HG02970 (cell line): ENCODE data around the gene TTLL7.

Source experiments
- ATAC-seq: cut with Tn5 transposase; IDR thresholded peaks from one replicate; pipeline ENCODE4 v1.9.1; 2021; ENCODE audit warnings: mild to moderate bottlenecking, moderate library complexity, moderate number of reproducible peaks; ENCODE audit not compliant: unreplicated experiment, low FRiP score

Gene TTLL7

DNA sequence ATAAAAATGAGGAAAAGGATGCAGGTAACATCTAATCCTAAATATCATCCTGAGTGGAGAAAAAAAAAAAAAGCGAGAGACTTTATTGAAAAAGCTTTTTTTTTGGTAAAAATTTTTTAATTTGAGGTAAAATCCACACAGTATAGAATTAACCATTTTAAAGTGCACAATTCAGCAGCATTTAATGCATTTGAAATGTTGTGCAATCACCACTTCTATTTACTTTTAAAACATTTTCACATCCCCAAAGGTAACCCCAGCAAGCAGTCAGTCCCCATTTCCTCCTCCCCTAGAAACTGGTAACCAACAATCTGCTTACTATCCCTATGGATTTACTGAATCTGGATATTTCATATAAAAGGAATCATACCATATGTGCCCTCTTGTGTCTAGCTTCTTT is 166.7 kb downstream of the TTLL7 start:
- ATAC-seq: no peak

DNA sequence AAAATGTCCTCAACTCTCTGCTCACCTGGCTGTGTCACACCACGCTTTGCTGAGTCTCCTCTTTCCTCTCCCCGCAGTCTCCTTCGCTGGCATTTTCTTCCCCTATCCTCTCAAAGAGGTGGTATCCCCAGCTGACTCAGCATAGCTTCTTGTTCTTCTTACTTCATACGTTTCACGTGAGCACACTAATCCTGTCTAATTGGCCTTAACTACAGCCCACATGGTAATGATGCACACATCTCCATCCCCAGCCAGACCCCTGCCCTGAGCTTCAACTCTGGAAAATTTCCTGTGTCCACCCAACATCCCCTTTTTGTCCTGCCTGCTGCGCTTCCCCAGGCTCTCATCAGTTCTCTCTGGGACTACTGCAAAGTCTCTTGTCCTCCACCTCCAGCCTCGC is 169.8 kb downstream of the TTLL7 start:
- ATAC-seq: no peak

DNA sequence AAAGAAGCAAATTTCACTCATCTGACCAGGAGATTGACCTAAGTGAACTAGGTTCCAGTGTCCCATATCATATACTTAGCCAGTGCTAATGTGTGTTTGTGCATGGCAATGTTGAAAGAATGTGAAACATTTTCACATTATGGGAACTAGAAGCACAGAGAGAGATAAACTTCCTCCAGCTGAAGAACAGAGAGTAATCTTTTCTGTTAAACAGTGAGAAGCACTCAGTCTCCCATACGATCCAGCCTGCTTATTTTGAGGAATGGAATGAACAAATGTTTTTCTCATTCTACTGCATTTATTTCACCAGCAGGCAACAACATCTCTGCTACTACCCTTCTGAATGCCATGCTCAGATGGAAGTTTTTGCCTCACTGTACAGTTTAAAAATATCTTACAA is 170.5 kb downstream of the TTLL7 start:
- no peak for ATAC-seq

DNA sequence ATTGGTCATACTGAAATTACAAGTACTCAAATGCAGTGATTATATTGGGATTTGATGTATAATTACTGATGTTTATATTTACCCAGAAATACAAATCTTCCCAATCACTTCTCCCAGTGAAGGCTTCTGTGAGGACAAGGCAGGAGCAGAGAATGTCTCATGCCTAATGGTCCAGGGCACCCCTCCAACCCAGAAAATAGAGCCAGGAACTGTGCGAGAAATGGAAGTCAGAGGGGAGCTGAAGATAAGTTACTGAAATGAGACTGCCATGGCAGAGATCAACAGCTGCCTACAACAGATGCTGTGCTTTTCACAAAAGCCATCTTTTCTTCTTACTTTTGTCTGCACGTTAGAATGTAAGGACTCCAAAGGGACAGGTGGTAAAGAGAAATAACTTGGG is 171.2 kb downstream of the TTLL7 start:
- ATAC-seq: no peak

DNA sequence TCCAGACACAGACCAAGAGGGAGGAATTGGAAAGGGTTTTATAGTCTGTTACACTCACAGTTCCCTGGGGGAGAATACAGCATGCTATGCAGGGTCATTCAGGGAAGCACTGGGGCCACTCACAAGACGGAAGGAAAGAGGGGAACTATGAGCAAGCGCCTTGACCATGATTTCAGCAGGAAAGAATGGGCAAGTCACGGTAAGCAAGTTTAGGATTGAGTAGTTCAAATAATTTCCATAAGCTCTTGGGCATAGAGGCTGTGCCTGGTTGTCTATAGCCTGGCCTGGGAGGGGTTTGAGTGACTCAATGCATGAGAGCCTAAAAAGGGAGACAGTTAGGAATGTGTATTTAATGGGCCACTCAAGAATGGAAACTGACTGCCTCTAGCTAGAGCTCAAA is 176.7 kb downstream of the TTLL7 start:
- ATAC-seq: no peak

DNA sequence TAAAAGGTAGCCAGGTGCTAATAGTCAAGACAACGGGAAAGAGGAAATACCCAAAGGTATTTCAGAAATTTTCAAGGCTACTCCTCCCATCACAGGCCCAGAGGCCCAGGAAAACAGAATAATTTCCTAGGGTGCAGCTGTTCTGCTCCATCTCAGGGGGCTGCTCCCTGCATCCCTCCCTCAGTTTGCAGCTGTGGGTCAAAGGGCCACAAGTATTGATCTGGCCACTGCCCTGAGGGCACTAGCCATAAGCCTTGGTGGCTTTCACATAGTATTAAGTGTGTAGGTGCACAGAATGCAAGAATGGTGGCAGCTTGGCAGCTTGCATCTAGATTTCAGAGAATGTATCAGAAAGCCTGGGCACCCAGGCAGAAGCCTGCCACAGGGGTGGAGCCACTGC is 179.5 kb downstream of the TTLL7 start:
- ATAC-seq: no peak

DNA sequence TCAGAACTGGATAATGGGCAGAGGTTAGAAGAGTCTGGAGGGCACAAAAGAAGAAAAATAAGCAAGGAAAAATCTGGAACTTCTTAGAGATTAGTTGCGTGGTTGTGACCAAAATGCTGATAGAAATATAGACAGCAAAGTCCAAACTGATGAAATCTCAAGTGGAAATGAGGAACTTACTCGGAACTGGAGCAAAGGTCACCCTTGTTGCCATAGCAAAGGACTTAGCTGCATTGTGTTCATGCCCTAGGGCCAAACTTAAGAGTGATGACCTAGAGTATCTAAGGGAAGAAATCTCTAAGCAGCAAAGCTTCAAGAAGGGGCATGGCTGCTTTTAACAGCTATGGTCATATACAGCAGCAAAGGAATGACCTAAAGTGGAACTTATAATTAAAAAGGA is 180.0 kb downstream of the TTLL7 start:
- no peak for ATAC-seq

DNA sequence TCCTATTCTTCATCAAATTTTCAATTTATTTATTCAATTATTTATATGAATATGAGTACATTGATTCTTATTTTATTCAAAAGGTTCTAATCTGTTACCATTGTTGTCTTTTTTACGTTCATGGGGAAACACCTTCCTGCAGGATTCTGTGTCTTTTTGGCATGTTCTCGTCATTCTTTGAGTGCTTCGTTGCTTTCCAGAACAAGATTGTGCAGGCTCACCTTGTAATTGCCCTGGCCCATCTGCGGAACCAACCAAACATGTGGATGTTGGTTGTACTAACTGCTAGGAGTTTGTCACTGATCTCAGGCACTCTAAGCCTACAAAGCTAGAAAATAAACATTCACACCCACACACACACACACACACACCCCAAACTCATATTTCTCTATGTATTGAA is 182.1 kb downstream of the TTLL7 start:
- no peak for ATAC-seq

DNA sequence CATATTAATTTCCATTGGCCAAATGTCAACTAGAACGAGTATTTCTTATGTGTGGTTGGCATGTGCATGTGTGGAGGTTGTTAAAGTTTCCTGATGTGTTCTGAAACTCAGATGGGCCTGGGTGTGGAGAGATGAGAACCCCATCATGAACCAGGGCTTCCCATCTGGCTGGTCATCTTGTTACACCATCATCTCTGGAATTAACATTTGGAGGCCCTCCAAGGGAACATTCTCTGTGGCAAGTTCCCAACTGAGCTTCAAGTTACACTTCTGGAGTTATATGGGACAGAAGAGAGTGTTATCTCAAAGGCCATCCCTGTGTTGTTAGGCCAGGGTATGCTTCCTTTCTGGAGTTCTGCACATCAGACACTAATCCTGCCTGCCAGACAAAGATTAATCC is 183.6 kb downstream of the TTLL7 start:
- no peak for ATAC-seq
